PC-3 (cell line): ENCODE measurements around the gene APBA1. TPM values are rescaled to one million over a fixed set of nuclear protein-coding genes. Genes with fewer than 3 reads are reported as not detected.

Experiments
- ATAC-seq: fragments of 200-7000 bp; cut with Tn5 transposase; 2 replicates; pipeline ENCODE4 v1.9.1; 2020; ENCODE audit warnings: mild to moderate bottlenecking, moderate library complexity
- BruUV-seq: library from RNA; stranded (reverse); fragments of 400-500 nt; replicated peaks from 2 replicates; lab custom pipeline; 2021; lab: Mats Ljungman, UMichigan
- CTCF ChIA-PET: fragments of 300-600 bp; sonication (Branson Sonifier 250); formaldehyde crosslinking; loops from one replicate; lab custom pipeline; 2022; ENCODE audit warnings: antibody characterized with exemption; lab: Charles Lee
- POLR2A ChIA-PET: fragments of 300-600 bp; sonication (Branson Sonifier 250); formaldehyde crosslinking; loops from one replicate; lab custom pipeline; 2022; ENCODE audit warnings: antibody characterized with exemption; ENCODE audit not compliant: unreplicated experiment; lab: Charles Lee
- DNase-seq: peaks from one replicate; pipeline ENCODE4 v3.0.0-alpha.2; 2015
- H2AFZ ChIP-seq: fragments of 300-600 bp; sonication (generic); 2 replicates; pipeline ENCODE4 v1.6.0; 2016; ENCODE audit warnings: antibody characterized with exemption, low read length
- H3F3A ChIP-seq: fragments of 300-600 bp; sonication (generic); one replicate; pipeline ENCODE4 v1.6.0; 2017; ENCODE audit warnings: antibody characterized with exemption, low read length, control low read depth, mild to moderate bottlenecking; ENCODE audit not compliant: unreplicated experiment
- H3K27ac ChIP-seq: fragments of 300-600 bp; sonication (generic); 2 replicates; pipeline ENCODE4 v1.5.1; 2016; ENCODE audit warnings: mild to moderate bottlenecking, low read length
- H3K27me3 ChIP-seq: fragments of 300-600 bp; sonication (generic); 2 replicates; pipeline ENCODE4 v1.6.1; 2016; ENCODE audit warnings: low read length, mixed read lengths
- H3K36me3 ChIP-seq: fragments of 300-600 bp; sonication (generic); 2 replicates; pipeline ENCODE4 v1.6.1; 2016; ENCODE audit warnings: low read depth, mixed run types, low read length, mixed read lengths
- H3K4me1 ChIP-seq: fragments of 300-600 bp; sonication (generic); 2 replicates; pipeline ENCODE4 v1.5.1; 2016; ENCODE audit warnings: low read length; ENCODE audit not compliant: insufficient read depth
- H3K4me2 ChIP-seq: fragments of 300-600 bp; sonication (generic); 2 replicates; pipeline ENCODE4 v1.6.0; 2016; ENCODE audit warnings: low read length
- H3K4me3 ChIP-seq: fragments of 300-600 bp; sonication (generic); 2 replicates; pipeline ENCODE4 v1.5.1; 2016; ENCODE audit warnings: mild to moderate bottlenecking, low read length, mixed read lengths
- H3K79me2 ChIP-seq: fragments of 300-600 bp; sonication (generic); 2 replicates; pipeline ENCODE4 v1.6.1; 2017; ENCODE audit warnings: low read length, mixed read lengths
- H3K9ac ChIP-seq: fragments of 300-600 bp; sonication (generic); 2 replicates; pipeline ENCODE4 v1.6.0; 2016; ENCODE audit warnings: mild to moderate bottlenecking, low read length
- H3K9me2 ChIP-seq: fragments of 300-600 bp; sonication (generic); replicated peaks from 2 replicates; pipeline ENCODE4 v1.6.1; 2016; ENCODE audit warnings: mixed run types, low read length, mixed read lengths
- H3K9me3 ChIP-seq: fragments of 300-600 bp; sonication (generic); 2 replicates; pipeline ENCODE4 v1.6.1; 2016; ENCODE audit warnings: low read length, mixed read lengths
- H4K20me1 ChIP-seq: fragments of 300-600 bp; sonication (generic); 2 replicates; pipeline ENCODE4 v1.6.1; 2016; ENCODE audit warnings: low read length, mixed read lengths
- CTCF ChIP-seq: fragments of 300-600 bp; sonication (generic); conservative IDR thresholded peaks from 2 replicates; pipeline ENCODE4 v1.5.1; 2017; ENCODE audit warnings: antibody characterized with exemption, low read depth, mild to moderate bottlenecking, low read length
- EZH2 ChIP-seq: fragments of 300-600 bp; sonication (generic); IDR thresholded peaks from one replicate; pipeline ENCODE4 v1.6.1; 2017; ENCODE audit warnings: antibody characterized with exemption, mild to moderate bottlenecking, low read length; ENCODE audit not compliant: unreplicated experiment
- EZH2phosphoT487 ChIP-seq: fragments of 300-600 bp; sonication (generic); IDR thresholded peaks from 2 replicates; pipeline ENCODE4 v1.6.1; 2018; ENCODE audit warnings: mild to moderate bottlenecking, antibody characterized with exemption, low read length, borderline replicate concordance
- intact Hi-C: fragments of 100-400 bp; cut with micrococcal nuclease; formaldehyde crosslinking; loops from 2 replicates; pipeline ENCODE4 v1.9.0; 2023
- total RNA-seq: library from RNA; depleted of rRNA; stranded (reverse); fragments of >200 nt; gene quantifications from 2 replicates; pipeline ENCODE4 v1.2.3, GENCODE V29; 2014

The APBA1 gene
- total RNA-seq, 1 experiment from 2014 or later = 0.07 TPM

GRCh38 chr9:69671311-69671878 lies 776 bp downstream of the APBA1 start:
- Histone ChIP-seq H3K27me3 (peaks cover 13% of the 10 kb centered on the region; the same call in 1 of the 2 replicates), H3K79me2 (no peaks in the 10 kb centered on the region), H3F3A (no peaks in the 10 kb centered on the region), H2AFZ (peak overlapping the region; percentile 69; the same call in 1 of the 2 replicates), H3K9ac (no peak overlapping the region), H3K4me3 (peak overlapping the region; percentile 63), H3K36me3 (no peaks in the 10 kb centered on the region), H3K9me3 (no peaks in the 10 kb centered on the region), H3K4me2 (peak overlapping the region; percentile 76; the same call in 1 of the 2 replicates), H4K20me1 (no peaks in the 10 kb centered on the region), H3K9me2 (no peaks in the 10 kb centered on the region), H3K4me1 (peaks cover 20% of the 10 kb centered on the region), H3K27ac (no peak overlapping the region)
- ATAC-seq (no peak), DNase-seq (no peak)
- no TSS peak for BruUV-seq
- no peak for TF ChIP-seq EZH2
- no peak for TF ChIP-seq CTCF
- TF ChIP-seq EZH2phosphoT487 = no peak
- ChIA-PET POLR2A (no interaction called here), CTCF (interaction anchor here (0.6 kb wide), 1 partner anchor 260 kb away, joined by 3 read pairs; no protein-coding TSS in a partner anchor)
- intact Hi-C loops = loop anchor here (10.0 kb wide), 3 partner anchors 83 to 263 kb away; no protein-coding TSS in a partner anchor

GRCh38 chr9:69667306-69667705 lies 4.9 kb downstream of the APBA1 start:
- TF ChIP-seq EZH2 = no peak
- no peak for TF ChIP-seq CTCF
- TF ChIP-seq EZH2phosphoT487 = no peak
- Histone ChIP-seq H3K27me3 (peaks cover 17% of the 10 kb centered on the region; the same call in 1 of the 2 replicates), H4K20me1 (no peaks in the 10 kb centered on the region), H3F3A (no peaks in the 10 kb centered on the region), H3K4me2 (no peak overlapping the region), H3K4me1 (no peaks in the 10 kb centered on the region), H3K4me3 (no peak overlapping the region), H3K9ac (no peak overlapping the region), H3K27ac (no peak overlapping the region), H3K9me2 (no peaks in the 10 kb centered on the region), H3K36me3 (no peaks in the 10 kb centered on the region), H3K79me2 (no peaks in the 10 kb centered on the region), H2AFZ (no peak overlapping the region), H3K9me3 (no peaks in the 10 kb centered on the region)
- no TSS peak for BruUV-seq
- no peak for ATAC-seq
- no peak for DNase-seq
- intact Hi-C loops = no loop called here
- ChIA-PET POLR2A (no interaction called here), CTCF (no interaction called here)

GRCh38 chr9:69660304-69660703 lies 11.9 kb downstream of the APBA1 start:
- ATAC-seq = no peak
- CTCF ChIA-PET = no interaction called here

More at GRCh38 chr9:69660304-69660703, 11.9 kb downstream of the APBA1 start:
- Histone ChIP-seq H3K9ac (no peak overlapping the region), H3K9me2 (no peaks in the 10 kb centered on the region), H3K4me3 (no peak overlapping the region), H3K4me1 (no peaks in the 10 kb centered on the region), H3K4me2 (no peak overlapping the region), H2AFZ (no peak overlapping the region), H3K27ac (no peak overlapping the region), H4K20me1 (no peaks in the 10 kb centered on the region), H3K79me2 (no peaks in the 10 kb centered on the region), H3K36me3 (no peaks in the 10 kb centered on the region), H3F3A (no peaks in the 10 kb centered on the region), H3K27me3 (0 out of 2 replicates have a peak, but pooled peaks cover 4% of the 10 kb centered on the region), H3K9me3 (no peaks in the 10 kb centered on the region)
- TF ChIP-seq CTCF = no peak
- TF ChIP-seq EZH2 = no peak
- no peak for TF ChIP-seq EZH2phosphoT487
- no TSS peak for BruUV-seq
- intact Hi-C loops = no loop called here
- DNase-seq = no peak
- POLR2A ChIA-PET = no interaction called here
